PC-3 (cell line): ENCODE measurements around the gene CCDC197.

Source experiments
- EZH2 ChIP-seq: fragments of 300-600 bp; sonication (generic); IDR thresholded peaks from one replicate; pipeline ENCODE4 v1.6.1; 2017; ENCODE audit warnings: antibody characterized with exemption, mild to moderate bottlenecking, low read length; ENCODE audit not compliant: unreplicated experiment
- EZH2phosphoT487 ChIP-seq: fragments of 300-600 bp; sonication (generic); IDR thresholded peaks from 2 replicates; pipeline ENCODE4 v1.6.1; 2018; ENCODE audit warnings: mild to moderate bottlenecking, antibody characterized with exemption, low read length, borderline replicate concordance
- TF ChIP-seq, protein P1 (sequence below): fragments of 300-600 bp; sonication (generic); conservative IDR thresholded peaks from 2 replicates; pipeline ENCODE4 v1.5.1; 2017; ENCODE audit warnings: antibody characterized with exemption, low read depth, mild to moderate bottlenecking, low read length

DNA sequence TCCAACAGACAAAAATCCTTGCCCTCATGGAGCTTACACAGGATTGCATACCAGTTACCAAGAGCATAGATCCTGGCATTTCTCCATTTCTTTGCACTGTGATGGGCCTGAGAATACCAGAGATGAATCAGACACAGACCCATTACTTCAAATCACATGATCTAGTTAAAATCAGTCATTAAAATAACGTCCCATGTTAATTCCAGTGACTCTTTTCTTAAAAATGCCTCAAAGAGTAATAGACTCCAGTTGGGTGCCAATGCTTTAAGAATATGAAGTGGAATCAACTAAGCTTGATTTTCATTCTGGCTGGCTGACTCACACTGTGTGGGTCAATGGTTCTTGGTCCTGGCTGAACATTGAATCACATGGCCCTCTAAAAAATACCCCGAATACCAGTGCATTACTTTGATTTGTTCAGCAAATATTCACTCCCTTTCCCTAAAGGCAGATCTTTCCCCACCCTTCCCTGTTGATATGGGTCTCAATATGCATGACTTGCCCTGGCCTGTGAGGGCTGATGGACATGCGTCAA is 31.7 kb upstream of the CCDC197 start:
- TF ChIP-seq EZH2phosphoT487 (no peak), EZH2 (no peak)
- TF ChIP-seq, protein P1, sequence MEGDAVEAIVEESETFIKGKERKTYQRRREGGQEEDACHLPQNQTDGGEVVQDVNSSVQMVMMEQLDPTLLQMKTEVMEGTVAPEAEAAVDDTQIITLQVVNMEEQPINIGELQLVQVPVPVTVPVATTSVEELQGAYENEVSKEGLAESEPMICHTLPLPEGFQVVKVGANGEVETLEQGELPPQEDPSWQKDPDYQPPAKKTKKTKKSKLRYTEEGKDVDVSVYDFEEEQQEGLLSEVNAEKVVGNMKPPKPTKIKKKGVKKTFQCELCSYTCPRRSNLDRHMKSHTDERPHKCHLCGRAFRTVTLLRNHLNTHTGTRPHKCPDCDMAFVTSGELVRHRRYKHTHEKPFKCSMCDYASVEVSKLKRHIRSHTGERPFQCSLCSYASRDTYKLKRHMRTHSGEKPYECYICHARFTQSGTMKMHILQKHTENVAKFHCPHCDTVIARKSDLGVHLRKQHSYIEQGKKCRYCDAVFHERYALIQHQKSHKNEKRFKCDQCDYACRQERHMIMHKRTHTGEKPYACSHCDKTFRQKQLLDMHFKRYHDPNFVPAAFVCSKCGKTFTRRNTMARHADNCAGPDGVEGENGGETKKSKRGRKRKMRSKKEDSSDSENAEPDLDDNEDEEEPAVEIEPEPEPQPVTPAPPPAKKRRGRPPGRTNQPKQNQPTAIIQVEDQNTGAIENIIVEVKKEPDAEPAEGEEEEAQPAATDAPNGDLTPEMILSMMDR = no peak
